DOHH2 (cell line): ENCODE data around the gene TPRN.

Source experiments
- EZH2phosphoT487 ChIP-seq: fragments of 200-600 bp; sonication (generic); IDR thresholded peaks from 2 replicates; pipeline ENCODE4 v1.6.1; 2017; ENCODE audit warnings: borderline replicate concordance, mild to moderate bottlenecking, antibody characterized with exemption, low read length, moderate library complexity, mixed read lengths
- TF ChIP-seq, protein P1 (sequence below): fragments of 200-600 bp; sonication (generic); IDR thresholded peaks from one replicate; pipeline ENCODE4 v1.5.1; 2014; ENCODE audit warnings: antibody characterized with exemption, mild to moderate bottlenecking, low read depth, low read length; ENCODE audit not compliant: poor library complexity, severe bottlenecking

DNA sequence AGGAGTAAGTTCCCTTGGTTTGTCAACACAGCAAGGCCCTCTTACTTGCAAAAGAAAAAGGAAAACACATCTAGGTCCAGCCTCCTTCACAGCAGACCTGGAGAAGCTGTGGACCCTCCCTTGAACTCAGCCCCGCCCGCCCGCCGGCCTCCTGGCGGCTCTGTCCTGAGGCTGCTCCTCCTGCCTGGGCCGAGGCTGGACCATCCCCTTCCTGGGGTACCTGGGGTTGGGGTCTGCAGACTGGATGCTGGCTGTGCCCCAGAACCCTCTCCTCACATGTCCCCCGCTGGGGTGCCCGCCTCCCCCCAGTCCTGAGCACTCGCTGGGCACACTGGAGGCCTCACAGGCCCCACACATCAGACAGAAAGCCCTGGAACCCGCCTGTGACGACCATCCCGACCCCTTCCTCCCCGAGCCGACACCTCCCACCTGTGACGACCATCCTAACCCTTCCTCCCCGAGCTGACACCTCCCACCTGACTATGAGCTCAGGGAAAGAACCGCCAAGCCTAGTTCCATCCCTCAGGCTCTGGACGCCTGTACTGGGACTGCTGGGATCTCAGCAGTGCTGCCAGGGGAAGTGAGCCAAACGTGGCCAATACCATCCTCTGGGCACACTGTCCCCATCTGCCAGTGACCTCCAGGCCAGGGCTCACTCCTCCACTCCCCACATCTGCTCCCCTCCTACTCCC, 21.5 kb downstream of the TPRN start:
- TF ChIP-seq, protein P1, sequence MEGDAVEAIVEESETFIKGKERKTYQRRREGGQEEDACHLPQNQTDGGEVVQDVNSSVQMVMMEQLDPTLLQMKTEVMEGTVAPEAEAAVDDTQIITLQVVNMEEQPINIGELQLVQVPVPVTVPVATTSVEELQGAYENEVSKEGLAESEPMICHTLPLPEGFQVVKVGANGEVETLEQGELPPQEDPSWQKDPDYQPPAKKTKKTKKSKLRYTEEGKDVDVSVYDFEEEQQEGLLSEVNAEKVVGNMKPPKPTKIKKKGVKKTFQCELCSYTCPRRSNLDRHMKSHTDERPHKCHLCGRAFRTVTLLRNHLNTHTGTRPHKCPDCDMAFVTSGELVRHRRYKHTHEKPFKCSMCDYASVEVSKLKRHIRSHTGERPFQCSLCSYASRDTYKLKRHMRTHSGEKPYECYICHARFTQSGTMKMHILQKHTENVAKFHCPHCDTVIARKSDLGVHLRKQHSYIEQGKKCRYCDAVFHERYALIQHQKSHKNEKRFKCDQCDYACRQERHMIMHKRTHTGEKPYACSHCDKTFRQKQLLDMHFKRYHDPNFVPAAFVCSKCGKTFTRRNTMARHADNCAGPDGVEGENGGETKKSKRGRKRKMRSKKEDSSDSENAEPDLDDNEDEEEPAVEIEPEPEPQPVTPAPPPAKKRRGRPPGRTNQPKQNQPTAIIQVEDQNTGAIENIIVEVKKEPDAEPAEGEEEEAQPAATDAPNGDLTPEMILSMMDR = no peak
- no peak for TF ChIP-seq EZH2phosphoT487
